H1 (cell line): Measurements from ENCODE around the gene BRAP. TPM values are rescaled to one million over a fixed set of nuclear protein-coding genes. Genes with fewer than 3 reads are reported as not detected.

Experiments
- CTCF ChIA-PET: fragments of 300-600 bp; sonication (Branson Sonifier 250); formaldehyde crosslinking; loops from one replicate; lab custom pipeline; 2021; ENCODE audit not compliant: partially characterized antibody; lab: Charles Lee
- POLR2A ChIA-PET: fragments of 300-600 bp; sonication (Branson Sonifier 250); formaldehyde crosslinking; loops from one replicate; lab custom pipeline; 2021; ENCODE audit warnings: inconsistent platforms; ENCODE audit not compliant: partially characterized antibody; lab: Charles Lee
- DNase-seq, 2 experiments: peaks; one replicate each; pipeline versions ENCODE4 v3.0.0 to v3.0.0-alpha.2; 2010 to 2022; ENCODE audit warnings: low spot score in 2 of 2, low read depth in 1 of 2, mixed read lengths in 1 of 2
- FAIRE-seq: peaks from 2 replicates; lab custom pipeline; 2011; peaks lifted over from hg19 to GRCh38; lab: Jason Lieb, UNC
- H2AFZ ChIP-seq: 2 replicates; pipeline ENCODE4 v1.8.1; 2012; ENCODE audit warnings: low read length, inconsistent platforms
- H2AK5ac ChIP-seq: 2 replicates; pipeline ENCODE4 v1.6.1; 2013; ENCODE audit warnings: low read depth, low read length
- H2BK120ac ChIP-seq: replicated peaks from 2 replicates; pipeline ENCODE3; 2013; ENCODE audit warnings: low read depth, low read length, inconsistent platforms
- H2BK12ac ChIP-seq: 2 replicates; pipeline ENCODE4 v1.6.1; 2013; ENCODE audit warnings: low read depth, low read length
- H2BK15ac ChIP-seq: 2 replicates; pipeline ENCODE4 v1.6.1; 2013; ENCODE audit warnings: low read length
- H2BK20ac ChIP-seq: 2 replicates; pipeline ENCODE4 v1.6.1; 2013; ENCODE audit warnings: low read length
- H2BK5ac ChIP-seq: 2 replicates; pipeline ENCODE4 v1.6.1; 2013; ENCODE audit warnings: low read depth, low read length
- H3K14ac ChIP-seq: 2 replicates; pipeline ENCODE4 v1.6.1; 2013; ENCODE audit warnings: inconsistent platforms; ENCODE audit not compliant: insufficient read length
- H3K18ac ChIP-seq: 2 replicates; pipeline ENCODE4 v1.6.1; 2013; ENCODE audit warnings: low read length; ENCODE audit errors: extremely low read depth
- H3K23ac ChIP-seq: 2 replicates; pipeline ENCODE4 v1.6.1; 2013; ENCODE audit warnings: inconsistent platforms; ENCODE audit not compliant: insufficient read length
- H3K23me2 ChIP-seq: 2 replicates; pipeline ENCODE4 v1.6.1; 2013; ENCODE audit warnings: low read depth, low read length
- H3K27ac ChIP-seq: 2 replicates; pipeline ENCODE4 v1.6.1; 2011; ENCODE audit warnings: low read depth, low read length, inconsistent platforms
- H3K27me3 ChIP-seq, 4 experiments: replicated peaks in 1 of 4; 1 replicate in 1 of 4; 2 replicates in 3 of 4; pipeline versions ENCODE4 v1.6.1 to v1.8.1; 2011 to 2013; ENCODE audit warnings: low read length in 3 of 4, mild to moderate bottlenecking in 3 of 4, inconsistent platforms in 2 of 4, mixed read lengths in 2 of 4, moderate library complexity in 1 of 4; ENCODE audit not compliant: control insufficient read depth in 3 of 4, insufficient read depth in 3 of 4; ENCODE audit errors: extremely low read depth in 1 of 4
- H3K36me3 ChIP-seq, 4 experiments: 2 replicates each; pipeline versions ENCODE4 v1.6.1 to v1.8.1; 2011 to 2013; ENCODE audit warnings: mild to moderate bottlenecking in 4 of 4, low read length in 3 of 4, moderate library complexity in 2 of 4, control low read depth in 1 of 4, inconsistent platforms in 1 of 4; ENCODE audit not compliant: insufficient read depth in 4 of 4, control insufficient read depth in 2 of 4
- H3K4ac ChIP-seq: replicated peaks from 2 replicates; pipeline ENCODE3; 2013; ENCODE audit warnings: low read length, low read depth, mixed read lengths, inconsistent platforms; ENCODE audit not compliant: insufficient read length
- H3K4me1 ChIP-seq, 4 experiments: replicated peaks in 1 of 4; 1 replicate in 1 of 4; 2 replicates in 3 of 4; pipeline versions ENCODE4 v1.6.1 to v1.8.1; 2011 to 2013; ENCODE audit warnings: low read length in 3 of 4, inconsistent platforms in 2 of 4, mixed read lengths in 1 of 4; ENCODE audit not compliant: insufficient read depth in 4 of 4, control insufficient read depth in 3 of 4
- H3K4me2 ChIP-seq, 2 experiments: 2 replicates each; pipeline versions ENCODE4 v1.6.1 to v1.8.1; 2011 to 2013; ENCODE audit warnings: low read depth in 2 of 2, low read length in 2 of 2, control low read depth in 1 of 2, inconsistent platforms in 1 of 2, mild to moderate bottlenecking in 1 of 2; ENCODE audit not compliant: insufficient read depth in 1 of 2
- H3K4me3 ChIP-seq, 4 experiments: fragments of 200-600, 300-600 bp in 1 of 4; sonication (generic), shearing (Covaris generic), sonication (Bioruptor Twin) in 1 of 4; 2 replicates each; pipeline versions ENCODE4 v1.5.1 to v1.8.1; 2011 to 2016; ENCODE audit warnings: low read length in 4 of 4, low read depth in 3 of 4, control low read depth in 2 of 4, inconsistent platforms in 2 of 4, mild to moderate bottlenecking in 2 of 4, mixed read lengths in 1 of 4, moderate library complexity in 1 of 4; ENCODE audit not compliant: insufficient read depth in 2 of 4; ENCODE audit errors: extremely low read depth in 1 of 4
- H3K56ac ChIP-seq: replicated peaks from 2 replicates; pipeline ENCODE3; 2013; ENCODE audit warnings: low read depth, mild to moderate bottlenecking, mixed read lengths, low read length, inconsistent platforms; ENCODE audit not compliant: insufficient read length
- H3K79me1 ChIP-seq: 2 replicates; pipeline ENCODE4 v1.6.1; 2013; ENCODE audit warnings: low read depth, low read length, control low read depth
- H3K79me2 ChIP-seq, 2 experiments: 2 replicates each; pipeline versions ENCODE4 v1.6.1 to v1.8.1; 2012 to 2013; ENCODE audit warnings: low read length in 2 of 2, mild to moderate bottlenecking in 2 of 2, inconsistent platforms in 1 of 2; ENCODE audit not compliant: insufficient read depth in 2 of 2, control insufficient read depth in 1 of 2
- H3K9ac ChIP-seq, 4 experiments: replicated peaks in 1 of 4; 1 replicate in 1 of 4; 2 replicates in 3 of 4; pipeline versions ENCODE4 v1.6.1 to v1.8.1; 2011 to 2013; ENCODE audit warnings: low read depth in 3 of 4, low read length in 3 of 4, control low read depth in 2 of 4, mild to moderate bottlenecking in 2 of 4, moderate library complexity in 2 of 4, inconsistent platforms in 1 of 4; ENCODE audit errors: extremely low read depth in 1 of 4
- H3K9me3 ChIP-seq, 2 experiments: 2 replicates each; pipeline versions ENCODE4 v1.6.1 to v1.8.1; 2012 to 2013; ENCODE audit warnings: mild to moderate bottlenecking in 2 of 2, moderate library complexity in 2 of 2, control low read depth in 1 of 2, inconsistent platforms in 1 of 2, low read depth in 1 of 2, low read length in 1 of 2, mixed read lengths in 1 of 2; ENCODE audit not compliant: insufficient read depth in 2 of 2
- H4K20me1 ChIP-seq, 2 experiments: replicated peaks in 1 of 2; 2 replicates each; pipeline versions ENCODE3 to v1.8.1; 2011 to 2013; ENCODE audit warnings: inconsistent platforms in 2 of 2, low read length in 2 of 2, mild to moderate bottlenecking in 1 of 2; ENCODE audit not compliant: insufficient read depth in 2 of 2, control insufficient read depth in 1 of 2
- H4K5ac ChIP-seq: 2 replicates; pipeline ENCODE4 v1.6.1; 2013; ENCODE audit warnings: low read length, low read depth, mixed read lengths, inconsistent platforms; ENCODE audit not compliant: insufficient read length
- H4K8ac ChIP-seq: 2 replicates; pipeline ENCODE4 v1.8.0; 2013; ENCODE audit warnings: mild to moderate bottlenecking, moderate library complexity, low read length, inconsistent platforms; ENCODE audit not compliant: insufficient read depth; ENCODE audit errors: extremely low read depth
- H4K91ac ChIP-seq: replicated peaks from 2 replicates; pipeline ENCODE3; 2013; ENCODE audit warnings: low read length, mixed read lengths, inconsistent platforms; ENCODE audit not compliant: insufficient read length
- TAF1 ChIP-seq: IDR thresholded peaks from 2 replicates; pipeline ENCODE4 v1.6.1; 2011; ENCODE audit warnings: mild to moderate bottlenecking, low read depth, low read length
- WGBS, 2 experiments: shearing (Covaris generic) in 1 of 2; methylation state at CpG; one replicate each; pipeline versions ENCODE4 v1.1.6 to v1.1.7; 2013 to 2015; ENCODE audit warnings: low lambda C conversion rate in 2 of 2, mixed read lengths in 2 of 2, inconsistent platforms in 1 of 2, low coverage in 1 of 2, missing lambda C conversion rate in 1 of 2; ENCODE audit not compliant: insufficient replicate concordance in 2 of 2, insufficient coverage in 1 of 2, insufficient read length in 1 of 2; ENCODE audit errors: extremely low coverage in 1 of 2, missing lambda C conversion rate in 1 of 2; 5-methylcytosine and 5-hydroxymethylcytosine counted together
- polyA plus RNA-seq, 7 experiments: library from polyadenylated mRNA; depleted of rRNA in 3 of 7; stranded (reverse) in 5 of 7; unstranded in 2 of 7; fragments of >200 nt in 5 of 7; fragments of 200-250 nt in 2 of 7; gene quantifications; 1 replicate in 5 of 7; 2 replicates in 1 of 7; 4 replicates in 1 of 7; pipeline versions ENCODE4 v1.2.1 to v1.2.3, GENCODE V29; 2011 to 2013; ENCODE audit warnings: missing spikeins in 2 of 7, mixed read lengths in 2 of 7
- total RNA-seq: library from RNA; stranded (reverse); fragmentation: NEBNext Ultra II Directional; extraction: Animal tissue kit (Norgen Biotek cat#: 25700); gene quantifications from 2 replicates; pipeline ENCODE4 v1.2.1, GENCODE V29; 2021

Gene BRAP
- total and polyA plus RNA-seq, 2 of the 8 experiments (the other 6 are each of a cell fraction or from before 2014, with no cell fraction given) = 12.8 to 22.2 TPM

GRCh38 chr12:111650912-111651311 is 34.8 kb downstream of the BRAP start:
- Histone ChIP-seq H4K8ac (no peak overlapping the region), H3K4me1 (no peaks in the 10 kb centered on the region), H3K4ac (no peak overlapping the region), H3K18ac (no peak overlapping the region), H3K27me3 (no peaks in the 10 kb centered on the region), H2BK12ac (no peak overlapping the region), H3K79me1 (no peaks in the 10 kb centered on the region), H3K9ac (no peak overlapping the region; a peak in 1 of 7 replicates), H3K36me3 (peaks cover 5 to 52% (median 32%) of the 10 kb centered on the region in 4 experiments; a peak in 6 of 8 replicates), H2AFZ (no peak overlapping the region), H2AK5ac (no peak overlapping the region), H3K9me3 (no peaks in the 10 kb centered on the region), H2BK15ac (no peak overlapping the region), H2BK120ac (no peak overlapping the region), H3K14ac (no peak overlapping the region), H2BK5ac (no peak overlapping the region), H3K4me3 (no peak overlapping the region), H3K23me2 (no peaks in the 10 kb centered on the region), H2BK20ac (no peak overlapping the region), H4K20me1 (peaks cover 0 to 2% of the 10 kb centered on the region in 2 experiments), H4K5ac (no peak overlapping the region), H3K4me2 (no peak overlapping the region), H3K27ac (no peak overlapping the region), H3K56ac (no peak overlapping the region), H4K91ac (no peak overlapping the region), H3K23ac (no peak overlapping the region), H3K79me2 (no peaks in the 10 kb centered on the region)
- WGBS, 2 experiments = 96% methylated on average over 7 of the region's 7 CpGs; no CpG with 5 or more reads in 1 of the 2 experiments
- POLR2A ChIA-PET = no interaction called here
- CTCF ChIA-PET = interaction anchor here (0.6 to 1.0 kb wide), 2 partner anchors 22 to 24 kb away, joined by 3 read pairs; no protein-coding TSS in a partner anchor
- FAIRE-seq (no peak), DNase-seq (no peak)
- no peak for TF ChIP-seq TAF1
